ENCODE measurements around the gene MRM2. TPM values are rescaled to one million over a fixed set of nuclear protein-coding genes. Genes with fewer than 3 reads are reported as not detected.
A peak's percentile ranks its signal among the peaks of the same experiment; 100 is the strongest.

Gene MRM2
- total RNA-seq, 1 donor, result 21.4 TPM

DNA sequence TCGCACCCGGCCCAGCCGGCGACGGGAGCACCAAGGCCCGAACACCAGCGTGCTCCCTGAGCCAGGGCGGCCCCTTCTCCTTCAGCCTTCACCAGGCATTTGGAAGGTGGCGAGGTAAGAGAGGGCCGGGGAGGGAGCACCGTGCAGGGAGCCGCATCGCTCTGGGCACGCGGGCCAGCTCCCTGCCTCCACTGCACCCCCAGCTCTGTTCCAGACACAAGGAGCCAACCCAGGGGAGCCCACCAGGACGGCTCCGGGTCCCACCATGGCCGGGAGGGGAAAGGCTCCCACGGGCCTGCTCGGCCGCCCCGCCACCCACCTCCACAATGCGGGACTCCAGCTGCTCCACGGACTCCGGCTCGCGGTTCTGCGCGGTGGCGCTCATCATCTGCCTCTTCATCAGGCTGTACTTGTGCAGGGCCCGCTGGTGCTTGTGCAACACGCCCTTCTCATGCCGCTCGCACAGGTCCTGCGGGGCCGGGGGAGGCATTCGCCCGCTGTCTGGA, 15.1 kb upstream of the MRM2 start:
- no peaks in the 10 kb centered on the region for H3K4me1 ChIP-seq (ENCODE audit: insufficient read depth, low read length)
- no peaks in the 10 kb centered on the region for H3K9me3 ChIP-seq (ENCODE audit: low read depth, low read length)
- no peaks in the 10 kb centered on the region for H3K27me3 ChIP-seq (ENCODE audit: insufficient read depth, low read length)
- no peak overlapping the region for H2AFZ ChIP-seq (ENCODE audit: low read length)
- no peak overlapping the region for H3K4me2 ChIP-seq (ENCODE audit: insufficient read depth, low read length)
- peaks cover 5% of the 10 kb centered on the region for H3K79me2 ChIP-seq (ENCODE audit: insufficient read depth, low read length)
- TF ChIP-seq, protein P1, sequence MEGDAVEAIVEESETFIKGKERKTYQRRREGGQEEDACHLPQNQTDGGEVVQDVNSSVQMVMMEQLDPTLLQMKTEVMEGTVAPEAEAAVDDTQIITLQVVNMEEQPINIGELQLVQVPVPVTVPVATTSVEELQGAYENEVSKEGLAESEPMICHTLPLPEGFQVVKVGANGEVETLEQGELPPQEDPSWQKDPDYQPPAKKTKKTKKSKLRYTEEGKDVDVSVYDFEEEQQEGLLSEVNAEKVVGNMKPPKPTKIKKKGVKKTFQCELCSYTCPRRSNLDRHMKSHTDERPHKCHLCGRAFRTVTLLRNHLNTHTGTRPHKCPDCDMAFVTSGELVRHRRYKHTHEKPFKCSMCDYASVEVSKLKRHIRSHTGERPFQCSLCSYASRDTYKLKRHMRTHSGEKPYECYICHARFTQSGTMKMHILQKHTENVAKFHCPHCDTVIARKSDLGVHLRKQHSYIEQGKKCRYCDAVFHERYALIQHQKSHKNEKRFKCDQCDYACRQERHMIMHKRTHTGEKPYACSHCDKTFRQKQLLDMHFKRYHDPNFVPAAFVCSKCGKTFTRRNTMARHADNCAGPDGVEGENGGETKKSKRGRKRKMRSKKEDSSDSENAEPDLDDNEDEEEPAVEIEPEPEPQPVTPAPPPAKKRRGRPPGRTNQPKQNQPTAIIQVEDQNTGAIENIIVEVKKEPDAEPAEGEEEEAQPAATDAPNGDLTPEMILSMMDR (IDR thresholded peaks at IDR 0.05; ENCODE audit: extremely low read depth, low read depth, low read length), result no peak
- no peak for DNase-seq (ENCODE audit: insufficient read length, low spot score, missing footprints)
- peaks cover 10% of the 10 kb centered on the region for H3K36me3 ChIP-seq (ENCODE audit: insufficient read depth, low read length)
- no peak overlapping the region for H3K27ac ChIP-seq (ENCODE audit: low read depth, low read length)
- H4K20me1 ChIP-seq (ENCODE audit: insufficient read depth, low read length), result no peaks in the 10 kb centered on the region
- H3K4me3 ChIP-seq (ENCODE audit: insufficient read depth, low read length), result no peak overlapping the region

DNA sequence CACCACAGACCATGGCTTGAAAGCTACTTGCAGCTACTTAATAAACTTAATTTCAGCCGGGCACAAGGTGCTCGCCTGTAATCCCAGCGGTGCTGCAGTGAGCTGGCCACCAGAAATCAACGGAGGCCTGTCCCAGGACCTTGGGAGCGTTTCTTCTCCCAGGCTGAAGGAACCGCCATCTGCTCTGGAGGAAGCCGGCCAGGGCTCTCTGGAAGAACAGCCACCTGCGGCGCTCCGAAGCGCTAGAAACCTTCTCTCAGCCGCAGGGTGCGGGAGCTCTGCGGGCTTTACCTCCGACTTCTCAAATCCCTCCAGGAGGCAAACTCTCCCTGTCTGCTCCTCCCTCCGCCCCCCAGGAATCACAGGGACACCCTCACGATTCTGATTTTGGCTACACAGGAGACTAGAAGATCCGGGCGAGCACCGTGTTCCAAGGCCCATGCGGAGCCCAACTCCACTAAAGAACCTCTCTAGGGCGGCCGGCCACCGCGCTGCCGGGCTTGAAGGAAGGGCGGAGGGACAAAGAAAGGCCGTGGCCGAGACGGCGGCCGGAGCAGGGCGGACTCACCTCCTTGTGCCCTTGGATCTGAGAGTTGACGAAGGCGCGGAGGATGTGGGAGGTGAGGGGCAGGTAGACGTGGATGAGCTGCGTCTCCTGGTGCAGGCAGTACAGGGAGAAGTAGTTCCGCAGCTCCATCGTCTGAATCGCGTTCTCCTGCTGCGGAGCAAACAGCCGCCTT, 14.5 kb upstream of the MRM2 start:
- Histone ChIP-seq H3K9me3 (ENCODE audit: low read depth, low read length) (no peaks in the 10 kb centered on the region), H3K27ac (ENCODE audit: low read depth, low read length) (no peak overlapping the region)
- TF ChIP-seq, protein P1 (IDR thresholded peaks at IDR 0.05; ENCODE audit: extremely low read depth, low read depth, low read length), result no peak

DNA sequence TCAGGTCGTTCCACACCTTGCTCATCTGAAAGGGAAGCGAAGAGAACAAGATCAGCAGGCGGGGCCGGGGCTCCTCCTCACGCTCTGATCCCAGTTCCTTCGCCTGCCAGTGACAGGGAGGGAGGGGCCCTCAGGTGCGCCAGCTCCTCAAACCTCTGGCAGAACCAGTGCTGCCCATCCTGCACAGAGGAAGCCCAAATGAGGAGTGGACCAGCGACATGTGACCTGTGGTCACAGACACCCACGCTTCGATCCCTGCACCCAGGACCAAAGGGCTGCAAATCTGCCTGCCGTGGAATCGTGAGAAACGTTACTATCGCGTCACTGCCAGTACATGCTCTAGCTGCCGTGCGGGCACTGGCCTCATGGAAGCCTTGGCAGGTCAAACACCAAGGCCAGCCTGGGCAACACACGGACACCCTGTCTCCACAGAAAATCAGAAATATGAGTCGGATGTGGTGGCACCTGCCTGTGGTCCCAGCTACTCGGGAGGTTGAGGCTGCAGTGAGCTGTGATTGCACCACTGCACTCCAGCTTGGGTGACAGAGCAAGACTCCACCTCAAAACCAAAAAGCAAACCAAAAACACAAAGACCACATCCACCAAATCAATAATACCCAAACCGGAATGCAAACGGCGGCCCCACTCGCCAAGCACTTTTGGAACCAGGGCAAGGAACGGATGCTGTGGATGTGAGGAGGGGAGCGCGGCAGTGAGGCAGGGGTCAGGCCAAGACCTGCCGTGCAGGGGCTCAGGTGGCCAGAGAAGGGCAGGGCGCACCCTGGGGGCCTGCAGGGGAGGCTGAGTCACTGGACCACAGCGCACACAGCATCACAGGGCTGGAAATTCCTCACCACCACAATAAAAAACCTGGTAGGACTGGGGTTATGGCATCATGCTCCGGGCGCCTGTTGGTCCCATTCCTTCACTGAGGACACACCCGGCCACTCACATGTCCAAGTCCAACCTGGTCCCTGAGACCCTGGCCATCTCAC, 13.4 kb upstream of the MRM2 start:
- no peaks in the 10 kb centered on the region for H4K20me1 ChIP-seq (ENCODE audit: insufficient read depth, low read length)
- H3K79me2 ChIP-seq (ENCODE audit: insufficient read depth, low read length), result peaks cover 2% of the 10 kb centered on the region
- H3K27ac ChIP-seq (ENCODE audit: low read depth, low read length), result no peak overlapping the region
- peaks cover 2% of the 10 kb centered on the region for H3K36me3 ChIP-seq (ENCODE audit: insufficient read depth, low read length)
- TF ChIP-seq, protein P1 (IDR thresholded peaks at IDR 0.05; ENCODE audit: extremely low read depth, low read depth, low read length), result no peak
- no peaks in the 10 kb centered on the region for H3K9me3 ChIP-seq (ENCODE audit: low read depth, low read length)
- H3K4me2 ChIP-seq (ENCODE audit: insufficient read depth, low read length), result no peak overlapping the region
- no peaks in the 10 kb centered on the region for H3K4me1 ChIP-seq (ENCODE audit: insufficient read depth, low read length)
- peak; percentile 89 for DNase-seq (ENCODE audit: insufficient read length, low spot score, missing footprints)
- H2AFZ ChIP-seq (ENCODE audit: low read length), result no peak overlapping the region
- H3K27me3 ChIP-seq (ENCODE audit: insufficient read depth, low read length), result no peaks in the 10 kb centered on the region
- H3K4me3 ChIP-seq (ENCODE audit: insufficient read depth, low read length), result no peak overlapping the region

More for the DNA sequence above, 14.5 kb upstream of the MRM2 start:
- H2AFZ ChIP-seq (ENCODE audit: low read length), result no peak overlapping the region
- H3K4me3 ChIP-seq (ENCODE audit: insufficient read depth, low read length), result no peak overlapping the region
- H4K20me1 ChIP-seq (ENCODE audit: insufficient read depth, low read length), result no peaks in the 10 kb centered on the region
- H3K36me3 ChIP-seq (ENCODE audit: insufficient read depth, low read length), result peaks cover 9% of the 10 kb centered on the region
- H3K4me2 ChIP-seq (ENCODE audit: insufficient read depth, low read length), result no peak overlapping the region
- peaks cover 5% of the 10 kb centered on the region for H3K79me2 ChIP-seq (ENCODE audit: insufficient read depth, low read length)
- no peaks in the 10 kb centered on the region for H3K27me3 ChIP-seq (ENCODE audit: insufficient read depth, low read length)
- H3K4me1 ChIP-seq (ENCODE audit: insufficient read depth, low read length), result no peaks in the 10 kb centered on the region
- DNase-seq (ENCODE audit: insufficient read length, low spot score, missing footprints), result no peak
